ENCODE measurements around the gene PTPN13. TPM values are rescaled to one million over a fixed set of nuclear protein-coding genes. Genes with fewer than 3 reads are reported as not detected.

The PTPN13 gene
- total RNA-seq, 1 donor = 70.2 TPM

- no peak for DNase-seq (ENCODE audit: insufficient read length, low spot score, missing footprints)
- H3K27ac ChIP-seq (ENCODE audit: low read depth, low read length) = no peak overlapping the region
- no peaks in the 10 kb centered on the region for H3K36me3 ChIP-seq (ENCODE audit: insufficient read depth, low read length)
- no peaks in the 10 kb centered on the region for H3K4me1 ChIP-seq (ENCODE audit: insufficient read depth, low read length)
- H3K4me2 ChIP-seq (ENCODE audit: insufficient read depth, low read length) = no peak overlapping the region
- no peaks in the 10 kb centered on the region for H3K79me2 ChIP-seq (ENCODE audit: insufficient read depth, low read length)
- no peaks in the 10 kb centered on the region for H3K9me3 ChIP-seq (ENCODE audit: low read depth, low read length)
- no peak overlapping the region for H3K4me3 ChIP-seq (ENCODE audit: insufficient read depth, low read length)
- no peaks in the 10 kb centered on the region for H4K20me1 ChIP-seq (ENCODE audit: insufficient read depth, low read length)
- TF ChIP-seq CTCF (IDR thresholded peaks at IDR 0.05; ENCODE audit: extremely low read depth, low read depth, low read length) = no peak
- no peaks in the 10 kb centered on the region for H3K27me3 ChIP-seq (ENCODE audit: insufficient read depth, low read length)
- H2AFZ ChIP-seq (ENCODE audit: low read length) = no peak overlapping the region
Measured at GRCh38 chr4:86840858-86841257, 246.7 kb downstream of the PTPN13 start.

DNA sequence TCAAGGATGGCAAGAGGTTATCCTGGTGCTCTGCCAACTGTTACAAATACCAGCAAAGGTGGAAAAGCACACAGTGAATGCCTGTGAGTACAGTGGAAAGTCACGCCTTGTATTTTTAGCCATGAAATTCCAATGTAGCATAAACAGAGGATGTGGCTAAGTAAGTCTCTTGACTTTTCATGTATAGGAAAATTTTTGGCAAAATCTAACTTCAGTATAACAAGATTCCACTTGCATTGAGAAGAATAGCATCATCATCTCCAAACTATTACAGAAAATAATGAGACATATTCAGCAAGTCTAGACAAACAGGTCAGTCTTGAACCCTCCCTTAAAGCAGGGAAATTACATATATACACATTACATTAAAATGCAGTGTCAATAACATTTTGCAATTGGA is 247.2 kb downstream of the PTPN13 start:
- Histone ChIP-seq H4K20me1 (ENCODE audit: insufficient read depth, low read length) (no peaks in the 10 kb centered on the region), H3K9me3 (ENCODE audit: low read depth, low read length) (no peaks in the 10 kb centered on the region), H3K4me1 (ENCODE audit: insufficient read depth, low read length) (no peaks in the 10 kb centered on the region), H3K79me2 (ENCODE audit: insufficient read depth, low read length) (no peaks in the 10 kb centered on the region), H3K27ac (ENCODE audit: low read depth, low read length) (no peak overlapping the region), H3K27me3 (ENCODE audit: insufficient read depth, low read length) (no peaks in the 10 kb centered on the region), H3K36me3 (ENCODE audit: insufficient read depth, low read length) (no peaks in the 10 kb centered on the region), H2AFZ (ENCODE audit: low read length) (no peak overlapping the region), H3K4me2 (ENCODE audit: insufficient read depth, low read length) (no peak overlapping the region), H3K4me3 (ENCODE audit: insufficient read depth, low read length) (no peak overlapping the region)
- DNase-seq (ENCODE audit: insufficient read length, low spot score, missing footprints) = no peak
- no peak for TF ChIP-seq CTCF (IDR thresholded peaks at IDR 0.05; ENCODE audit: extremely low read depth, low read depth, low read length)

DNA sequence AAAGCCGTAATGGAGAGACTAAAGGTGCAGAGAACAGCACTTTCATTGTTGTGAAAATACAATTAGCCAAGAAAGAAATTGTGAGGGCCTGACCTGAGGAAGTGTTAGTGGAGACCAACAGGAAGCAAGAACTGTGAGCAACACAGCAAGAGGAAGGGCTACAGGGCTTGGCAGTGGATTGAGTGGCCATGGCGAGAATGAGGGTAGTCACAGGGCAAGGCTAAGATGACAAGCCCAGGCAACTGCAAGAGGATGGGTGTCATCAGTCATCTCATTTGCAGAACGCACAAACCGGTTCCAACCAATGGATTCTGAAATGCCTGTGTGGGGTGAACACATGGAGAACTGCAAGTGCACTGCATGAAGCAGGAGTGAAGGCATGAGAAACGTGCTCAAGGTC is 251.5 kb downstream of the PTPN13 start:
- Histone ChIP-seq H2AFZ (ENCODE audit: low read length) (no peak overlapping the region), H4K20me1 (ENCODE audit: insufficient read depth, low read length) (no peaks in the 10 kb centered on the region), H3K4me1 (ENCODE audit: insufficient read depth, low read length) (peaks cover 18% of the 10 kb centered on the region), H3K4me3 (ENCODE audit: insufficient read depth, low read length) (no peak overlapping the region), H3K27ac (ENCODE audit: low read depth, low read length) (no peak overlapping the region), H3K36me3 (ENCODE audit: insufficient read depth, low read length) (no peaks in the 10 kb centered on the region), H3K79me2 (ENCODE audit: insufficient read depth, low read length) (no peaks in the 10 kb centered on the region), H3K27me3 (ENCODE audit: insufficient read depth, low read length) (no peaks in the 10 kb centered on the region), H3K9me3 (ENCODE audit: low read depth, low read length) (no peaks in the 10 kb centered on the region), H3K4me2 (ENCODE audit: insufficient read depth, low read length) (no peak overlapping the region)
- DNase-seq (ENCODE audit: insufficient read length, low spot score, missing footprints) = no peak
- no peak for TF ChIP-seq CTCF (IDR thresholded peaks at IDR 0.05; ENCODE audit: extremely low read depth, low read depth, low read length)

- no peak overlapping the region for H3K27ac ChIP-seq (ENCODE audit: low read depth, low read length)
- no peak overlapping the region for H3K4me2 ChIP-seq (ENCODE audit: insufficient read depth, low read length)
- H3K9me3 ChIP-seq (ENCODE audit: low read depth, low read length) = no peaks in the 10 kb centered on the region
- H3K27me3 ChIP-seq (ENCODE audit: insufficient read depth, low read length) = no peaks in the 10 kb centered on the region
- H2AFZ ChIP-seq (ENCODE audit: low read length) = no peak overlapping the region
- H3K79me2 ChIP-seq (ENCODE audit: insufficient read depth, low read length) = no peaks in the 10 kb centered on the region
- H3K4me3 ChIP-seq (ENCODE audit: insufficient read depth, low read length) = no peak overlapping the region
- H3K4me1 ChIP-seq (ENCODE audit: insufficient read depth, low read length) = peaks cover 18% of the 10 kb centered on the region
- no peak for TF ChIP-seq CTCF (IDR thresholded peaks at IDR 0.05; ENCODE audit: extremely low read depth, low read depth, low read length)
- no peak for DNase-seq (ENCODE audit: insufficient read length, low spot score, missing footprints)
- H4K20me1 ChIP-seq (ENCODE audit: insufficient read depth, low read length) = no peaks in the 10 kb centered on the region
- no peaks in the 10 kb centered on the region for H3K36me3 ChIP-seq (ENCODE audit: insufficient read depth, low read length)
Measured at GRCh38 chr4:86846921-86847320, 252.8 kb downstream of the PTPN13 start.

Data from osteoblast (primary cell).